Common myeloid progenitor, CD34-positive (primary cell): ENCODE data around the gene NSUN2.
"Not testable (repeated sequence)": the region's sequence is repeated elsewhere in the genome, so short reads cannot be mapped to it uniquely, and the experiment has no call there.

Source experiments
- CTCF ChIA-PET: fragments of 350-600 bp; sonication (Branson Sonifier 250); formaldehyde crosslinking; loops from one replicate; lab custom pipeline; 2021; ENCODE audit warnings: antibody characterized with exemption; lab: Charles Lee
- POLR2A ChIA-PET: fragments of 350-600 bp; sonication (Branson Sonifier 250); formaldehyde crosslinking; loops from one replicate; lab custom pipeline; 2021; ENCODE audit warnings: antibody characterized with exemption; lab: Charles Lee
- DNase-seq, 3 donors: peaks; one replicate each; pipeline versions ENCODE4 v3.0.0 to v3.0.0-alpha.2; 2013
- H3K27ac ChIP-seq, 2 experiments: 1 replicate in 1 of 2; 2 replicates in 1 of 2; pipeline ENCODE4 v1.7.0; 2013; ENCODE audit warnings: inconsistent platforms in 2 of 2, low read length in 2 of 2, mild to moderate bottlenecking in 2 of 2, low read depth in 1 of 2, moderate library complexity in 1 of 2; ENCODE audit not compliant: severe bottlenecking in 2 of 2, insufficient read depth in 1 of 2, poor library complexity in 1 of 2
- H3K27me3 ChIP-seq, 5 experiments: replicated peaks in 2 of 5; 1 replicate in 3 of 5; 2 replicates in 2 of 5; pipeline versions ENCODE4 v1.6.1 to v1.7.0; 2013; ENCODE audit warnings: low read length in 4 of 5, mild to moderate bottlenecking in 2 of 5, moderate library complexity in 2 of 5, inconsistent platforms in 1 of 5; ENCODE audit not compliant: insufficient read depth in 5 of 5, control insufficient read depth in 4 of 5
- H3K36me3 ChIP-seq, 4 experiments: 1 replicate in 2 of 4; 2 replicates in 2 of 4; pipeline versions ENCODE4 v1.6.1 to v1.7.0; 2013; ENCODE audit warnings: low read length in 3 of 4, control low read depth in 1 of 4, mild to moderate bottlenecking in 1 of 4; ENCODE audit not compliant: control insufficient read depth in 4 of 4, insufficient read depth in 4 of 4
- H3K4me1 ChIP-seq, 4 experiments: 1 replicate in 3 of 4; 2 replicates in 1 of 4; pipeline versions ENCODE4 v1.6.1 to v1.7.1; 2013; ENCODE audit warnings: low read length in 3 of 4, mild to moderate bottlenecking in 3 of 4, control low read depth in 1 of 4, inconsistent platforms in 1 of 4, moderate library complexity in 1 of 4; ENCODE audit not compliant: control insufficient read depth in 4 of 4, insufficient read depth in 4 of 4; ENCODE audit errors: control extremely low read depth in 1 of 4
- H3K4me3 ChIP-seq, 7 experiments: 1 replicate in 4 of 7; 2 replicates in 3 of 7; pipeline versions ENCODE4 v1.5.1 to v1.7.0; 2013; ENCODE audit warnings: mild to moderate bottlenecking in 7 of 7, low read length in 6 of 7, moderate library complexity in 6 of 7, inconsistent platforms in 2 of 7, low read depth in 2 of 7, control low read depth in 1 of 7; ENCODE audit not compliant: insufficient read depth in 4 of 7, control insufficient read depth in 1 of 7; ENCODE audit errors: extremely low read depth in 1 of 7
- H3K9me3 ChIP-seq, 5 experiments: 1 replicate in 4 of 5; 2 replicates in 1 of 5; pipeline versions ENCODE4 v1.6.1 to v1.7.1; 2013; ENCODE audit warnings: low read length in 4 of 5, mild to moderate bottlenecking in 2 of 5, inconsistent platforms in 1 of 5, low read depth in 1 of 5, moderate library complexity in 1 of 5; ENCODE audit not compliant: control insufficient read depth in 4 of 5, insufficient read depth in 2 of 5; ENCODE audit errors: control extremely low read depth in 1 of 5
- WGBS: methylation state at CpG from one replicate; pipeline ENCODE4 v1.1.5; 2013; ENCODE audit not compliant: insufficient coverage; 5-methylcytosine and 5-hydroxymethylcytosine counted together

Gene NSUN2

DNA sequence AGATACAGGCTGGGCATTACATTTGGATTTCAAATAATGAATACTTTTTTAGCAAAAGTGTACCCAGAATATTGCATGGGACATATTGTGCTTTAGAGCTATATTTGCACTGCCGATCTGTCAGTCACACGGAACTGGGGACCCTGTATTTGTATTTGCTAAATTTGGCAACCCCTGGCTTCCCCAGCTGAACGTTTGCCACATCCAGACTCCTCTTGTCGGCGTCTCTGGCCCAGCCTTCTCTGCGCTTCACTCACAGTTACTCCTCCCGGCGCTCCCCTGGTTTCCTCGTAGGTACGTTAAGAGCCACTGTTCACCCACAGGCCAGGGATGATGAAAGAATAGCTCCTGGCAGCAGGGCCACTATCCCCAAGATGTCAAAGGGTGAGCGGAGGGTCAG, 58.7 kb downstream of the NSUN2 start:
- DNase-seq = no peak
- ChIA-PET CTCF (interaction anchor here (0.9 kb wide), 1 partner anchor 117 kb away, joined by 3 read pairs; no protein-coding TSS in a partner anchor), POLR2A (no interaction called here)
- Histone ChIP-seq H3K4me1 (no peaks in the 10 kb centered on the region), H3K9me3 (no peaks in the 10 kb centered on the region), H3K27ac (no peak overlapping the region), H3K4me3 (no peak overlapping the region), H3K36me3 (no peaks in the 10 kb centered on the region), H3K27me3 (peaks cover 0 to 12% (median 2%) of the 10 kb centered on the region in 5 experiments)
- WGBS = 88% methylated on average over 7 of the region's 11 CpGs

GRCh38 chr5:6573651-6574101, 59.2 kb downstream of the NSUN2 start:
- H3K4me3 ChIP-seq = no peak overlapping the region
- H3K36me3 ChIP-seq = no peaks in the 10 kb centered on the region
- 75% methylated on average over 9 of the region's 12 CpGs for WGBS
- H3K27ac ChIP-seq = no peak overlapping the region
- no peak for DNase-seq
- H3K9me3 ChIP-seq = no peaks in the 10 kb centered on the region
- H3K27me3 ChIP-seq = peaks cover 0 to 12% (median 2%) of the 10 kb centered on the region in 5 experiments
- ChIA-PET POLR2A (no interaction called here), CTCF (interaction anchor here (1.7 kb wide), 1 partner anchor 8 kb away, joined by 7 read pairs; no protein-coding TSS in a partner anchor)
- no peaks in the 10 kb centered on the region for H3K4me1 ChIP-seq

DNA sequence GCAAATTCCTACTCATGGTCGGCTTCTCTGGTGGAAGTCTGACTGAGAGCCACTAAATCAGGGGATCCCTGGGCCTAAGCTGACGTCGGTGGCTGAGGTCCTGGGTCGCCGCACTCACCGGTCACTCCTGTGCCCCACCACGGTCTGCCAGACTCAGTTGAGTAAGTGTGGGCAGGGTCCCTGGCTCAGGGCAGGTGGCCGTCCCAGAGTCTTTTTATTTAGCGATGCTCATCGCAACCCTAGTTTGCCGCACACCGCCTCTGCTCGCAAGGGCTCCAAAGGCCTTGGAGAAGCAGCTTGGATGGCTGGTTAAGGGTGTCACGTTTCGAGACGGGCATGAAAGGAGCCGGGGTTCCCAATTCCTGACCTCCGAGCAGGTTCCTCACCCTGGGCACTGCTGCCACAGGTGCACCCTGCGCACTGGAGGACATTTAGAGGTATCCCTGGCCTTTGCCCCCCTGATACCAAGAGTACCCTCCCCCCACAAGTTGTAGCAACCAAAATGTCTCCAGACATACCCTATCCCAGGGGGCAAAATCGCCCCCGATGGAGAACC, 59.9 kb downstream of the NSUN2 start:
- Histone ChIP-seq H3K36me3 (no peaks in the 10 kb centered on the region), H3K27ac (no peak overlapping the region)
- POLR2A ChIA-PET = no interaction called here

DNA sequence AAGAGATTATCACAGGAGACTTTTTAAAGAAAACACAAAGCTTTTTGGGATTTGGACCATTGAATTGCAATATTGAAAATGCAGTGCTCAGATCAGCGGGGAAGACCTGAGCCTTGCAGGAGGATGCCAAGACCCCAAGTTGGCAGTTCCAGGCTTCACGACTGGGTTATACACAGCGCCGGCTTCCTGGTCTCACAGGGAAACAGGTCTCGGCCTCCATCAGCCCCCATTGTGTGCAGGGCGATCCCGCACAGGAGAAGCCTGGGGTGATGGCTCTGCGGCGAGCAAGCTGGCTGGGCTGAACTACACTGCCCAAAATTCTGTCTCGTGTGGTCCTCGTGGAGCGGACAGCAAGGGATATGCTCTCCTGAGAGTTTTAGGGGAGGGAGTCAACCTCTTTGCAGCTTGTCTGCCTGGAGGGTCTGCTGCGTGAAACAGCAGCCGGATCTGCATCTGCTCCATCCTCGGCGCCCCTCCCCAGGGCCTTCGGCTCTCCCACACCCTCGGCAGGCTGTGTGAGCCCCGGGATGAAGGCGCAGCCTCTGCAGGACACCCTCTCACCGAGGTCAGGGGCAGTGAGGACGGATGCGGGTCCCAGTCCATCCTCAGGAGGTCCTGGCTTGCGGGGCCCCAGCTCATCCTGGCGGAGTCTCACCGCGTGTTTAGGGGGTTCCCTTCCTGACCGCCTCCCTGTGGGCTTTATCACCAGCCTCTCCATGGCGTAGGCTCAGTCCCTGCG, 60.6 kb downstream of the NSUN2 start:
- ChIA-PET CTCF (interaction anchor here (1.7 kb wide), 1 partner anchor 9 kb away, joined by 7 read pairs; no protein-coding TSS in a partner anchor), POLR2A (no interaction called here)
- 94% methylated on average over 30 of the region's 30 CpGs for WGBS
- H3K4me3 ChIP-seq = no peak overlapping the region
- no peaks in the 10 kb centered on the region for H3K36me3 ChIP-seq
- H3K27me3 ChIP-seq = peaks cover 0 to 12% (median 6%) of the 10 kb centered on the region in 5 experiments
- DNase-seq = no peak
- no peaks in the 10 kb centered on the region for H3K9me3 ChIP-seq
- no peak overlapping the region for H3K27ac ChIP-seq
- no peaks in the 10 kb centered on the region for H3K4me1 ChIP-seq

More for the DNA sequence above, 59.9 kb downstream of the NSUN2 start:
- no peak for DNase-seq
- H3K9me3 ChIP-seq = no peaks in the 10 kb centered on the region
- peaks cover 0 to 12% (median 4%) of the 10 kb centered on the region in 5 experiments for H3K27me3 ChIP-seq
- no peaks in the 10 kb centered on the region for H3K4me1 ChIP-seq
- CTCF ChIA-PET = interaction anchor here (1.7 kb wide), 1 partner anchor 9 kb away, joined by 7 read pairs; no protein-coding TSS in a partner anchor
- no peak overlapping the region for H3K4me3 ChIP-seq
- 90% methylated on average over 20 of the region's 21 CpGs for WGBS

- H3K27ac ChIP-seq, H3K36me3 ChIP-seq, CTCF ChIA-PET, H3K4me3 ChIP-seq, POLR2A ChIA-PET, H3K4me1 ChIP-seq, H3K9me3 ChIP-seq, DNase-seq: not testable (repeated sequence)
- peaks cover 0 to 12% (median 6%) of the 10 kb centered on the region in 5 experiments for H3K27me3 ChIP-seq
- WGBS = no CpG with 5 or more reads among the region's 2 CpGs
Observed at GRCh38 chr5:6571607-6572006, 61.2 kb downstream of the NSUN2 start.

DNA sequence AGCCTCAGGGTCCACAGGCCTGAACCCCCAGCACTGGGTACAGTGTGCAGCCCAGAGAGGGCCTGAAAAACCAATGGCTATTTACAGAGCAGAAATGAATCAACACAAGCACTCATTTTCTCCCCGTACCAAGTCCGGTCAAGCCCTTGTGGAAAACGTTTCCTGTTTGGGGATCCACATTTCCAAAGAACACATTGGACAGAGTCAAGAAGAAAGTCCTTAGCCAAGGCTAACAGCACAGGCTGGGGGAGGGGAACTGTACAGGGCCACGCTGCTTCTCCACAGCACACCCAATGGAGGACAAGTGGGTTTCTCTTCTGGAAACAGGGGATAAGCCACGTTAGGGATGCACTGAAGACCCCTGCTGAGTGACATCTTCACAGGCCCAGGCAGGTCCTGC, 62.3 kb downstream of the NSUN2 start:
- ChIA-PET CTCF (interaction anchor here (0.6 kb wide), 1 partner anchor 1705 kb away, joined by 3 read pairs; no protein-coding TSS in a partner anchor), POLR2A (no interaction called here)

GRCh38 chr5:6568889-6569288, 64.0 kb downstream of the NSUN2 start:
- Histone ChIP-seq H3K27me3 (peaks cover 4 to 10% (median 5%) of the 10 kb centered on the region in 5 experiments), H3K36me3 (no peaks in the 10 kb centered on the region), H3K4me1 (no peaks in the 10 kb centered on the region), H3K27ac (no peak overlapping the region), H3K4me3 (no peak overlapping the region), H3K9me3 (no peaks in the 10 kb centered on the region)
- WGBS = 94% methylated on average over 5 of the region's 6 CpGs
- no peak for DNase-seq
- POLR2A ChIA-PET = no interaction called here
- CTCF ChIA-PET = no interaction called here

More for the DNA sequence above, 62.3 kb downstream of the NSUN2 start:
- H3K36me3 ChIP-seq = no peaks in the 10 kb centered on the region
- H3K4me1 ChIP-seq = no peaks in the 10 kb centered on the region
- no peak for DNase-seq
- no peaks in the 10 kb centered on the region for H3K9me3 ChIP-seq
- peaks cover 2 to 12% (median 6%) of the 10 kb centered on the region in 5 experiments for H3K27me3 ChIP-seq
- H3K27ac ChIP-seq = no peak overlapping the region
- H3K4me3 ChIP-seq = no peak overlapping the region
- 82% methylated on average over 5 of the region's 5 CpGs for WGBS
